Tibial nerve (tissue), 4 donors: ENCODE data around the gene C22orf15.

ENCODE experiments used
- CTCF ChIP-seq, 5 experiments: fragments of 200-600 bp in 3 of 5; fragments of 450-650 bp in 2 of 5; sonication (generic) in 3 of 5; IDR thresholded peaks; one replicate each; pipeline ENCODE4 v1.5.1; 2016 to 2019; ENCODE audit warnings: antibody characterized with exemption in 5 of 5, mild to moderate bottlenecking in 3 of 5, moderate library complexity in 2 of 5
- EP300 ChIP-seq, 2 donors: sonication (generic); formaldehyde crosslinking; IDR thresholded peaks; one replicate each; pipeline ENCODE4 v1.6.1; 2017; ENCODE audit warnings: antibody characterized with exemption in 2 of 2, mild to moderate bottlenecking in 1 of 2
- POLR2A ChIP-seq, 2 donors: fragments of 450-650 bp; IDR thresholded peaks; one replicate each; pipeline ENCODE4 v1.6.1; 2017; ENCODE audit warnings: antibody characterized with exemption in 2 of 2, mild to moderate bottlenecking in 2 of 2, moderate library complexity in 2 of 2

- TF ChIP-seq CTCF (IDR thresholded peaks at IDR 0.05) (no peak), POLR2A (IDR thresholded peaks at IDR 0.05) (no peak), EP300 (IDR thresholded peaks at IDR 0.05) (no peak)
Measured at GRCh38 chr22:23787600-23787896, 24.8 kb downstream of the C22orf15 start.
